CD4-positive, alpha-beta T cell (primary cell): ENCODE results near the gene APLP2. TPM values are rescaled to one million over a fixed set of nuclear protein-coding genes. Genes with fewer than 3 reads are reported as not detected.

ENCODE experiments used
- ATAC-seq: fragments of 200-7000 bp; cut with Tn5 transposase; one replicate; pipeline ENCODE4 v1.10.0; 2022; ENCODE audit warnings: mild to moderate bottlenecking; ENCODE audit not compliant: poor library complexity
- CTCF ChIA-PET: fragments of 350-600 bp; sonication (Branson Sonifier 250); formaldehyde crosslinking; loops from one replicate; lab custom pipeline; 2021; ENCODE audit warnings: antibody characterized with exemption, inconsistent platforms; lab: Charles Lee
- POLR2A ChIA-PET: fragments of 350-600 bp; sonication (Branson Sonifier 250); formaldehyde crosslinking; loops from one replicate; lab custom pipeline; 2021; ENCODE audit warnings: antibody characterized with exemption, inconsistent platforms; lab: Charles Lee
- DNase-seq, 14 experiments: peaks; one replicate each; pipeline ENCODE4 v3.0.0-alpha.2; 2013 to 2020; ENCODE audit warnings: mixed read lengths in 2 of 14
- H3K27ac ChIP-seq, 2 donors: one replicate each; pipeline versions ENCODE4 v1.5.1 to v1.7.0; 2013; ENCODE audit warnings: low read length in 2 of 2, low read depth in 1 of 2, mild to moderate bottlenecking in 1 of 2
- H3K27me3 ChIP-seq, 2 experiments: 1 replicate in 1 of 2; 2 replicates in 1 of 2; pipeline versions ENCODE4 v1.6.1 to v1.7.0; 2013; ENCODE audit warnings: low read length in 2 of 2, control low read depth in 1 of 2, mild to moderate bottlenecking in 1 of 2, moderate library complexity in 1 of 2; ENCODE audit not compliant: insufficient read depth in 2 of 2, control insufficient read depth in 1 of 2
- H3K36me3 ChIP-seq: one replicate; pipeline ENCODE4 v1.6.1; 2013; ENCODE audit warnings: low read length, control low read depth; ENCODE audit not compliant: insufficient read depth
- H3K4me1 ChIP-seq: one replicate; pipeline ENCODE4 v1.6.1; 2013; ENCODE audit warnings: low read length, control low read depth; ENCODE audit not compliant: insufficient read depth
- H3K4me3 ChIP-seq: one replicate; pipeline ENCODE4 v1.5.1; 2013; ENCODE audit warnings: mild to moderate bottlenecking, low read length, moderate library complexity
- H3K9me3 ChIP-seq, 2 experiments: 1 replicate in 1 of 2; 2 replicates in 1 of 2; pipeline versions ENCODE4 v1.6.1 to v1.7.0; 2013; ENCODE audit warnings: low read length in 2 of 2, mild to moderate bottlenecking in 2 of 2, control low read depth in 1 of 2, moderate library complexity in 1 of 2; ENCODE audit not compliant: control insufficient read depth in 1 of 2, insufficient read depth in 1 of 2
- H3K27ac Mint-ChIP-seq: one replicate; pipeline ENCODE4 v1.8.0; 2020; ENCODE audit warnings: mixed read lengths
- H3K27me3 Mint-ChIP-seq: one replicate; pipeline ENCODE4 v1.8.0; 2021; ENCODE audit warnings: mixed read lengths
- H3K36me3 Mint-ChIP-seq: one replicate; pipeline ENCODE4 v1.8.0; 2021; ENCODE audit warnings: low read depth, mixed read lengths
- H3K4me1 Mint-ChIP-seq: one replicate; pipeline ENCODE4 v1.8.0; 2021; ENCODE audit warnings: low read depth, mixed read lengths
- H3K4me3 Mint-ChIP-seq: one replicate; pipeline ENCODE4 v1.8.0; 2020; ENCODE audit warnings: mild to moderate bottlenecking, mixed read lengths
- H3K9me3 Mint-ChIP-seq: one replicate; pipeline ENCODE4 v1.8.0; 2020; ENCODE audit warnings: mixed read lengths
- intact Hi-C, 2 experiments: fragments of 100-400 bp; cut with DNase I in 1 of 2; cut with micrococcal nuclease in 1 of 2; formaldehyde crosslinking; loops; one replicate each; pipeline versions ENCODE4 v1.15.1 to v1.9.0; 2023 to 2025; cut with DNase I, micrococcal nuclease
- total RNA-seq, 174 experiments: library from RNA in 2 of 174; stranded (reverse) in 2 of 174; gene quantifications; one replicate each; pipeline ENCODE4 v1.2.3 and lab custom pipeline; 2021 to 2026
- TF ChIP-seq, protein P1 (sequence below): fragments of 200-600 bp; IDR thresholded peaks from one replicate; pipeline ENCODE4 v1.8.0; 2022; ENCODE audit warnings: antibody characterized with exemption, mild to moderate bottlenecking

APLP2 gene
- total RNA-seq, 2 experiments from 2014 or later = 28.8 to 29.5 TPM

DNA sequence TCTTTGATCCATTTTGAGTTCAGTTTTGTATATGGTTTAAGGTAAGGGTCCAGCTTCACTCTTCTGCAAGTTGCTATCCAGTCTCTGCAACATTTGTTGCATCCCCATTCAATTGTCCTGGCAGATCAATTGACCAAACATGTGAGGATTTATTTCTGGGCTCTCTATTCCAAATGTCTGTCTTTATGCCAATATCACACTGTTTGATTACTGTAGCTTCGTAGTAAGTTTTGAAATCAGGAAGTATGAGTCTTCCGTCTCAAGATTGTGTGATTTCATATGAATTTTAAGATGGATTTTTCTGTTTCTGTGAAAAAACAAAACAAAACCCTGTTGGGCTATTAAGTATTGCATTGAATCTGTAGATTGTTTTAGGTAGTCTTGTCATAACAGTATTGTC is 17.0 kb downstream of the APLP2 start:
- Mint-ChIP-seq H3K4me1 (peaks cover 21% of the 10 kb centered on the region), H3K27ac (no peak overlapping the region), H3K27me3 (no peaks in the 10 kb centered on the region), H3K36me3 (no peaks in the 10 kb centered on the region), H3K9me3 (no peaks in the 10 kb centered on the region), H3K4me3 (no peak overlapping the region)
- intact Hi-C loops = no loop called here
- Histone ChIP-seq H3K27me3 (no peaks in the 10 kb centered on the region), H3K9me3 (no peaks in the 10 kb centered on the region), H3K4me1 (no peaks in the 10 kb centered on the region), H3K4me3 (no peak overlapping the region), H3K27ac (no peak overlapping the region), H3K36me3 (no peaks in the 10 kb centered on the region)
- TF ChIP-seq, protein P1, sequence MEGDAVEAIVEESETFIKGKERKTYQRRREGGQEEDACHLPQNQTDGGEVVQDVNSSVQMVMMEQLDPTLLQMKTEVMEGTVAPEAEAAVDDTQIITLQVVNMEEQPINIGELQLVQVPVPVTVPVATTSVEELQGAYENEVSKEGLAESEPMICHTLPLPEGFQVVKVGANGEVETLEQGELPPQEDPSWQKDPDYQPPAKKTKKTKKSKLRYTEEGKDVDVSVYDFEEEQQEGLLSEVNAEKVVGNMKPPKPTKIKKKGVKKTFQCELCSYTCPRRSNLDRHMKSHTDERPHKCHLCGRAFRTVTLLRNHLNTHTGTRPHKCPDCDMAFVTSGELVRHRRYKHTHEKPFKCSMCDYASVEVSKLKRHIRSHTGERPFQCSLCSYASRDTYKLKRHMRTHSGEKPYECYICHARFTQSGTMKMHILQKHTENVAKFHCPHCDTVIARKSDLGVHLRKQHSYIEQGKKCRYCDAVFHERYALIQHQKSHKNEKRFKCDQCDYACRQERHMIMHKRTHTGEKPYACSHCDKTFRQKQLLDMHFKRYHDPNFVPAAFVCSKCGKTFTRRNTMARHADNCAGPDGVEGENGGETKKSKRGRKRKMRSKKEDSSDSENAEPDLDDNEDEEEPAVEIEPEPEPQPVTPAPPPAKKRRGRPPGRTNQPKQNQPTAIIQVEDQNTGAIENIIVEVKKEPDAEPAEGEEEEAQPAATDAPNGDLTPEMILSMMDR = no peak
- ChIA-PET POLR2A (no interaction called here), CTCF (no interaction called here)
- no peak for ATAC-seq
- DNase-seq = no peak

DNA sequence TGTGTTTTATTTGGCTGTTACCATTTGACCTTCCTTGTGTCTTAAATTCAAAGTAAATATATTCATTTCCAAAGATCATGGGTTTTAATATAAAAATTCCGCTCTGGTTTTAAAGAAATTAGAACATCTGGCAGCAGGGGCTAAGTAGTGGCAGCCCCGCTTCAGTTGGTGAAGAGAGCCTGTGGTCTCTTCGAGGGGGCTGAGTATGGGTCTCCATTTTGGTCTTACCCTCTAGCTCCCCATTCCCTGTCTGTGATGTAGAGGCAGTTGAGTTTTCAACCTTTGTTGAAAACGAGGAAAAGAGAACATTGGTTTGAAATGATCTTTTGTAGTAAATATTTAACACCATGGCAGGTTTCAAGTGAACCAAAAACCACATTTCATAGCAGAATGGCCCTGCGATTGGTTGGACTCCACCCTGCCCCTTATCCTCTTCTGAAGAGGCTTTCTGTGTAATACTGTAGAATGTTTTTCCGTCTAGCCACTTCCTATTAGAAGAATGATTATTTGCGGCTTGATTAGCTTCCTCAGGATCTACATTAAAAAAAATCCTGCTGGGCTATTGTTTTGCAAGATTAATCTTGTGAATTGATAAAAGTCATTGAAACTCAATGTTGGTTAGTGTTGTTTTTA is 17.7 kb downstream of the APLP2 start:
- intact Hi-C loops = no loop called here
- H3K9me3 ChIP-seq = no peaks in the 10 kb centered on the region
- Mint-ChIP-seq H3K36me3 (no peaks in the 10 kb centered on the region), H3K9me3 (no peaks in the 10 kb centered on the region), H3K27ac (no peak overlapping the region), H3K4me1 (peaks cover 21% of the 10 kb centered on the region), H3K27me3 (no peaks in the 10 kb centered on the region), H3K4me3 (no peak overlapping the region)
- no peak for ATAC-seq
- H3K4me1 ChIP-seq = no peaks in the 10 kb centered on the region
- TF ChIP-seq, protein P1 = no peak
- H3K36me3 ChIP-seq = no peaks in the 10 kb centered on the region
- no peak overlapping the region for H3K27ac ChIP-seq
- ChIA-PET CTCF (no interaction called here), POLR2A (no interaction called here)
- DNase-seq = peak in 1 of 14 experiments; percentile 43
- no peak overlapping the region for H3K4me3 ChIP-seq
- no peaks in the 10 kb centered on the region for H3K27me3 ChIP-seq

DNA sequence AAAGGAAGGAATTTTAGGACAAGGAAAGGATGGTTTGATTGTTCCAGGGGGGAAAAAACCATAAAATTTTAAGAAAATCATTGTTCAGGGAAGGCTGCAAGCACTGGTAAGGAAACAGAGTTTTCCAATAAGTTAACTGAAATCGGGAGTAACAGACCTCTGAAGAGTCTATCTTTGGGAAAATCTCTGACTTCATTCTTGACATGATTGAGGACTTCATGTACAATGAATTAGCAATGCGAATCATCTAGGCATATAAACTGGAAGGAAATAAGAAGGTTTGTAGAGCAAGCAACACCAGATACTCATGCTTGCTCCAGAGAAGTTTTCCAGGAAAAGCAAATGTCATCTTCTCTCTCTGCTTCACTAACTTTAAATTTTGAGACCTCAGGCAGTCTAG is 18.5 kb downstream of the APLP2 start:
- ChIA-PET POLR2A (no interaction called here), CTCF (no interaction called here)
- no peaks in the 10 kb centered on the region for H3K36me3 ChIP-seq
- no peak for DNase-seq
- H3K4me3 ChIP-seq = no peak overlapping the region
- Mint-ChIP-seq H3K36me3 (no peaks in the 10 kb centered on the region), H3K4me1 (peaks cover 24% of the 10 kb centered on the region), H3K4me3 (no peak overlapping the region), H3K27ac (no peak overlapping the region), H3K9me3 (no peaks in the 10 kb centered on the region), H3K27me3 (no peaks in the 10 kb centered on the region)
- H3K27ac ChIP-seq = no peak overlapping the region
- TF ChIP-seq, protein P1 = no peak
- no peaks in the 10 kb centered on the region for H3K9me3 ChIP-seq
- H3K4me1 ChIP-seq = no peaks in the 10 kb centered on the region
- no peaks in the 10 kb centered on the region for H3K27me3 ChIP-seq
- intact Hi-C loops = no loop called here
- ATAC-seq = no peak
